Neural cell (in vitro differentiated cells): ENCODE data around the gene CFAP210.

Source experiments
- CTCF ChIP-seq: fragments of 450-650 bp; IDR thresholded peaks from 2 replicates; pipeline ENCODE4 v1.5.1; 2014; ENCODE audit warnings: antibody characterized with exemption, mild to moderate bottlenecking, moderate library complexity; ENCODE audit not compliant: poor library complexity, severe bottlenecking
- EP300 ChIP-seq: fragments of 450-650 bp; conservative IDR thresholded peaks from 2 replicates; pipeline ENCODE4 v1.6.1; 2014; ENCODE audit warnings: antibody characterized with exemption, mild to moderate bottlenecking, moderate library complexity; ENCODE audit not compliant: poor library complexity, severe bottlenecking
- EZH2 ChIP-seq: fragments of 200-600, 300-800 bp; shearing (Covaris generic), sonication (generic); IDR thresholded peaks from 2 replicates; pipeline ENCODE4 v1.6.1; 2014; ENCODE audit warnings: antibody characterized with exemption, low read length, borderline replicate concordance, mild to moderate bottlenecking; ENCODE audit not compliant: insufficient read depth, poor library complexity, severe bottlenecking
- POLR2AphosphoS5 ChIP-seq: IDR thresholded peaks from 2 replicates; pipeline ENCODE4 v1.6.1; 2012
- RAD21 ChIP-seq: fragments of 450-650 bp; conservative IDR thresholded peaks from 2 replicates; pipeline ENCODE4 v1.6.1; 2014; ENCODE audit warnings: antibody characterized with exemption, mild to moderate bottlenecking, moderate library complexity
- REST ChIP-seq: IDR thresholded peaks from 2 replicates; pipeline ENCODE4 v1.6.1; 2012; ENCODE audit warnings: borderline replicate concordance
- SMC3 ChIP-seq: fragments of 450-650 bp; conservative IDR thresholded peaks from 2 replicates; pipeline ENCODE4 v1.6.1; 2014; ENCODE audit warnings: antibody characterized with exemption, mild to moderate bottlenecking, moderate library complexity; ENCODE audit not compliant: poor library complexity
- TAF1 ChIP-seq: IDR thresholded peaks from 2 replicates; pipeline ENCODE4 v1.6.1; 2012; ENCODE audit warnings: low read depth

- TF ChIP-seq RAD21 (no peak), SMC3 (no peak), CTCF (no peak), POLR2AphosphoS5 (no peak), EP300 (no peak), EZH2 (no peak), REST (no peak), TAF1 (no peak)
These were observed 56.6 kb downstream of the CFAP210 start for GRCh38 chr2:169637620-169638019.
